Transverse colon (tissue), 4 donors: ENCODE results near the gene MGST2. TPM values are rescaled to one million over a fixed set of nuclear protein-coding genes. Genes with fewer than 3 reads are reported as not detected.
A peak's percentile ranks its signal among the peaks of the same experiment; 100 is the strongest.
"Not testable (repeated sequence)": the region's sequence is repeated elsewhere in the genome, so short reads cannot be mapped to it uniquely, and the experiment has no call there.

Experiments used
- DNase-seq: peaks from one replicate; pipeline ENCODE4 v3.0.0-alpha.2; 2019
- H3K27ac ChIP-seq, 4 donors: fragments of 200-600 bp; sonication (generic); 2 replicates each; pipeline ENCODE4 v1.5.1; 2016 to 2018; ENCODE audit warnings: inconsistent platforms in 4 of 4
- H3K27me3 ChIP-seq: fragments of 200-600 bp; sonication (generic); 2 replicates; pipeline ENCODE4 v1.5.1; 2017; ENCODE audit warnings: inconsistent platforms
- H3K36me3 ChIP-seq, 4 donors: fragments of 200-600 bp; sonication (generic); 2 replicates each; pipeline ENCODE4 v1.5.1; 2017 to 2019; ENCODE audit warnings: inconsistent platforms in 4 of 4
- H3K4me1 ChIP-seq, 4 donors: fragments of 200-600 bp; sonication (generic); 2 replicates each; pipeline ENCODE4 v1.5.1; 2017 to 2020; ENCODE audit warnings: inconsistent platforms in 4 of 4
- H3K4me3 ChIP-seq, 4 donors: fragments of 200-600 bp; sonication (generic); 1 replicate in 1 of 4; 2 replicates in 3 of 4; pipeline versions ENCODE4 v1.5.1 to v1.6.1; 2017 to 2019; ENCODE audit warnings: inconsistent platforms in 4 of 4
- H3K9me3 ChIP-seq, 2 donors: fragments of 200-600 bp; sonication (generic); 2 replicates each; pipeline ENCODE4 v1.5.1; 2017 to 2019; ENCODE audit warnings: inconsistent platforms in 2 of 2
- CTCF ChIP-seq, 5 experiments: fragments of 200-600 bp in 3 of 5; fragments of 450-650 bp in 2 of 5; sonication (generic) in 3 of 5; IDR thresholded peaks; 1 replicate in 2 of 5; 2 replicates in 3 of 5; pipeline ENCODE4 v1.5.1; 2016 to 2017; ENCODE audit warnings: antibody characterized with exemption in 5 of 5, inconsistent platforms in 3 of 5, mild to moderate bottlenecking in 2 of 5, moderate library complexity in 1 of 5
- EP300 ChIP-seq: sonication (generic); formaldehyde crosslinking; IDR thresholded peaks from one replicate; pipeline ENCODE4 v1.6.1; 2017; ENCODE audit warnings: antibody characterized with exemption, low read depth
- POLR2A ChIP-seq: fragments of 450-650 bp; IDR thresholded peaks from one replicate; pipeline ENCODE4 v1.6.1; 2016; ENCODE audit warnings: antibody characterized with exemption, mild to moderate bottlenecking, moderate library complexity
- POLR2AphosphoS5 ChIP-seq, 3 donors: sonication (generic); formaldehyde crosslinking; IDR thresholded peaks; one replicate each; pipeline ENCODE4 v1.6.1; 2016; ENCODE audit warnings: antibody characterized with exemption in 3 of 3
- WGBS, 2 donors: methylation state at CpG; one replicate each; pipeline ENCODE4 v1.1.5; 2018; ENCODE audit warnings: low coverage in 1 of 2; 5-methylcytosine and 5-hydroxymethylcytosine counted together
- in situ Hi-C, 4 donors: fragments of 200-750 bp; cut with MboI; loops; one replicate each; pipeline versions ENCODE4 v1.15.0 to v1.15.1; 2017; ENCODE audit warnings: low sequenced_read_pairs in 3 of 4, low pct_ligation_motif_present in 1 of 4, low pct_unique_long_range_greater_than_20kb in 1 of 4
- intact Hi-C: fragments of 100-400 bp; cut with DNase I; formaldehyde crosslinking; loops from one replicate; pipeline ENCODE4 v1.15.1; 2023; ENCODE audit warnings: low total_unique reads
- total RNA-seq, 4 donors: library from RNA; depleted of rRNA; stranded (reverse); fragments of >200 nt; gene quantifications; one replicate each; pipeline ENCODE4 v1.1.0, GENCODE V29; 2016

The MGST2 gene
- total RNA-seq, 4 donors from 2014 or later: 3.4 to 91.5 (median 39.4) TPM

GRCh38 chr4:139631791-139632190 lies 33.8 kb upstream of the MGST2 start:
- TF ChIP-seq POLR2A (no peak), CTCF (IDR thresholded peaks at IDR 0.05) (no peak), POLR2AphosphoS5 (IDR thresholded peaks at IDR 0.05) (no peak), EP300 (no peak)
- no peaks in the 10 kb centered on the region for H3K27me3 ChIP-seq
- 71 to 89% methylated on average over 1 of the region's 1 CpG for WGBS, 2 donors
- in situ Hi-C loops: loop anchor here in 1 of 4 donors (10.0 kb wide), 1 partner anchor 137 kb away; no protein-coding TSS in a partner anchor
- DNase-seq: no peak
- intact Hi-C loops: loop anchor here (5.0 kb wide), 1 partner anchor 134 kb away; no protein-coding TSS in a partner anchor
- H3K36me3 ChIP-seq: no peaks in the 10 kb centered on the region
- H3K4me3 ChIP-seq: no peak overlapping the region
- H3K9me3 ChIP-seq: no peaks in the 10 kb centered on the region
- H3K4me1 ChIP-seq: no peaks in the 10 kb centered on the region
- no peak overlapping the region for H3K27ac ChIP-seq

GRCh38 chr4:139632739-139633138 lies 32.9 kb upstream of the MGST2 start:
- not testable (repeated sequence) for H3K27ac ChIP-seq, H3K27me3 ChIP-seq, H3K4me3 ChIP-seq, H3K36me3 ChIP-seq, H3K4me1 ChIP-seq, DNase-seq, H3K9me3 ChIP-seq
- 85% methylated on average over 5 of the region's 5 CpGs for WGBS, 2 donors
- in situ Hi-C loops (loop anchor here in 1 of 4 donors (10.0 kb wide), 1 partner anchor 138 kb away; no protein-coding TSS in a partner anchor), intact Hi-C loops (loop anchor here (5.0 kb wide), 1 partner anchor 135 kb away; no protein-coding TSS in a partner anchor)

DNA sequence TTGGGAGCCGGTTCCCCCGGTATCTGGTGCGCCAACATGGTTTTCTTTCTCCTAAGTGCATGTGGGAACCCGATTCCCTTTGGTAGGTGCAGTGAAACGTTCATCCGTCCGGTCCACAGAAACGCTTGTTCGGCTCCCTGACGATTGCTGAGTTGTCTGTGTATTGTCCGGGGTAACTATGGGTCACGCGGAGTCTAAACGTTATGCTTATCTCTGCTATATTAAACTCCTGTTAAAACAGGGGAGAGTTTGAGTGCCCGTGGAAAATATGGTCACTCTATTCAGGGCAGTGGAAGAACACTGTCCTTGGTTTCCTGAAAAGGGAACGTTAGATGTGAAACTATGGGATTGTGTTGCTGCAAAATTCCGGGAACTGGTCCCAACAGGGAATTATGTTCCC lies 32.4 kb upstream of the MGST2 start:
- no peaks in the 10 kb centered on the region for H3K4me1 ChIP-seq
- WGBS, 2 donors: 20 to 75% methylated on average over 1 to 17 of the region's 17 CpGs
- TF ChIP-seq EP300 (no peak), CTCF (IDR thresholded peaks at IDR 0.05) (no peak), POLR2AphosphoS5 (IDR thresholded peaks at IDR 0.05) (no peak), POLR2A (no peak)
- H3K27me3 ChIP-seq: no peaks in the 10 kb centered on the region
- in situ Hi-C loops (loop anchor here in 1 of 4 donors (10.0 kb wide), 1 partner anchor 138 kb away; no protein-coding TSS in a partner anchor), intact Hi-C loops (loop anchor here (5.0 kb wide), 1 partner anchor 136 kb away; no protein-coding TSS in a partner anchor)
- H3K9me3 ChIP-seq: peaks cover 1 to 6% of the 10 kb centered on the region in 2 donors
- no peak for DNase-seq
- no peak overlapping the region for H3K27ac ChIP-seq
- H3K4me3 ChIP-seq: peak overlapping the region in 1 of 4 donors; percentile 6
- H3K36me3 ChIP-seq: no peaks in the 10 kb centered on the region

- in situ Hi-C loops: loop anchor here in 1 of 4 donors (10.0 kb wide), 1 partner anchor 139 kb away; no protein-coding TSS in a partner anchor
These were observed 32.0 kb upstream of the MGST2 start for GRCh38 chr4:139633661-139634060.

More at GRCh38 chr4:139633661-139634060, 32.0 kb upstream of the MGST2 start:
- Histone ChIP-seq H3K9me3 (peaks cover 6 to 8% of the 10 kb centered on the region in 2 donors), H3K4me3 (peak overlapping the region in 1 of 4 donors; percentile 6), H3K36me3 (no peaks in the 10 kb centered on the region), H3K27me3 (no peaks in the 10 kb centered on the region), H3K27ac (no peak overlapping the region), H3K4me1 (no peaks in the 10 kb centered on the region)
- 41 to 42% methylated on average over 11 of the region's 11 CpGs for WGBS, 2 donors
- DNase-seq: peak; percentile 17
- TF ChIP-seq CTCF (IDR thresholded peaks at IDR 0.05) (peak; percentile 24 to 51 (median 42)), POLR2AphosphoS5 (IDR thresholded peaks at IDR 0.05) (no peak)
- intact Hi-C loops: loop anchor here (5.0 kb wide), 1 partner anchor 136 kb away; no protein-coding TSS in a partner anchor
